Anterior cingulate cortex (tissue), 58 donors: ENCODE results near the gene XPR1.

ENCODE experiments used
- DNase-seq, 58 donors: peaks; one replicate each; lab custom pipeline; 2025; lab: John Stamatoyannopoulos, UW

Gene XPR1

GRCh38 chr1:180631766-180632325 is at the start of gene XPR1:
TSS of gene XPR1 (plus strand) at chr1:180632022. CDS start at chr1:180632202, 180 bp downstream.
- peak; percentile 71 to 99 (median 97) for DNase-seq

- DNase-seq: no peak
Measured at GRCh38 chr1:180584869-180585268, 47.0 kb upstream of the XPR1 start.

GRCh38 chr1:180585994-180586359 is 45.8 kb upstream of the XPR1 start:
- no peak for DNase-seq

- no peak for DNase-seq
Measured at GRCh38 chr1:180586671-180587155, 45.1 kb upstream of the XPR1 start.

- no peak for DNase-seq
Measured at GRCh38 chr1:180588121-180588520, 43.7 kb upstream of the XPR1 start.

GRCh38 chr1:180590889-180591288 is 40.9 kb upstream of the XPR1 start:
- no peak for DNase-seq

- no peak for DNase-seq
Measured at GRCh38 chr1:180593382-180593781, 38.4 kb upstream of the XPR1 start.

- no peak for DNase-seq
Measured at GRCh38 chr1:180594723-180595122, 37.1 kb upstream of the XPR1 start.

GRCh38 chr1:180595966-180596365 is 35.9 kb upstream of the XPR1 start:
- no peak for DNase-seq

GRCh38 chr1:180597520-180597919 is 34.3 kb upstream of the XPR1 start:
- DNase-seq: no peak

GRCh38 chr1:180598333-180598974 is 33.4 kb upstream of the XPR1 start:
- no peak for DNase-seq

GRCh38 chr1:180600343-180600742 is 31.5 kb upstream of the XPR1 start:
- DNase-seq: no peak

GRCh38 chr1:180601512-180601911 is 30.3 kb upstream of the XPR1 start:
- DNase-seq: no peak

GRCh38 chr1:180603223-180603849 is 28.5 kb upstream of the XPR1 start:
- no peak for DNase-seq

GRCh38 chr1:180603850-180604226 is 28.0 kb upstream of the XPR1 start:
- DNase-seq: no peak

GRCh38 chr1:180606155-180606554 is 25.7 kb upstream of the XPR1 start:
- no peak for DNase-seq

GRCh38 chr1:180609643-180610555 is 21.9 kb upstream of the XPR1 start:
- DNase-seq: no peak

- no peak for DNase-seq
Measured at GRCh38 chr1:180610556-180611015, 21.2 kb upstream of the XPR1 start.

GRCh38 chr1:180611016-180611930 is 20.5 kb upstream of the XPR1 start:
- DNase-seq: peak in 6 of 58 donors; percentile 6 to 27 (median 14)

GRCh38 chr1:180612632-180613031 is 19.2 kb upstream of the XPR1 start:
- DNase-seq: no peak
